ENCODE data around the gene SLC6A3.
"Not testable (repeated sequence)": the region's sequence is repeated elsewhere in the genome, so short reads cannot be mapped to it uniquely, and the experiment has no call there.

The SLC6A3 gene

GRCh38 chr5:1477341-1477740, 32.1 kb upstream of the SLC6A3 start:
- no peak for DNase-seq (ENCODE audit: low read depth)

GRCh38 chr5:1476967-1477310, 31.7 kb upstream of the SLC6A3 start:
- no peak for DNase-seq (ENCODE audit: low read depth)

GRCh38 chr5:1476181-1476966, 31.1 kb upstream of the SLC6A3 start:
- no peak for DNase-seq (ENCODE audit: low read depth)

GRCh38 chr5:1475544-1475900, 30.3 kb upstream of the SLC6A3 start:
- DNase-seq (ENCODE audit: low read depth), result not testable (repeated sequence)

GRCh38 chr5:1474866-1475543, 29.8 kb upstream of the SLC6A3 start:
- DNase-seq (ENCODE audit: low read depth), result no peak

- DNase-seq (ENCODE audit: low read depth), result no peak
These were observed 29.1 kb upstream of the SLC6A3 start for GRCh38 chr5:1474183-1474839.

- DNase-seq (ENCODE audit: low read depth), result no peak
These were observed 28.5 kb upstream of the SLC6A3 start for GRCh38 chr5:1473746-1474145.

- no peak for DNase-seq (ENCODE audit: low read depth)
These were observed 27.9 kb upstream of the SLC6A3 start for GRCh38 chr5:1472964-1473628.

GRCh38 chr5:1471997-1472963, 27.0 kb upstream of the SLC6A3 start:
- no peak for DNase-seq (ENCODE audit: low read depth)

GRCh38 chr5:1471240-1471853, 26.1 kb upstream of the SLC6A3 start:
- no peak for DNase-seq (ENCODE audit: low read depth)

GRCh38 chr5:1470762-1471211, 25.5 kb upstream of the SLC6A3 start:
- no peak for DNase-seq (ENCODE audit: low read depth)

- DNase-seq (ENCODE audit: low read depth), result no peak
These were observed 23.6 kb upstream of the SLC6A3 start for GRCh38 chr5:1468629-1469527.

GRCh38 chr5:1468247-1468612, 23.0 kb upstream of the SLC6A3 start:
- DNase-seq (ENCODE audit: low read depth), result no peak

GRCh38 chr5:1467341-1468246, 22.4 kb upstream of the SLC6A3 start:
- DNase-seq (ENCODE audit: low read depth), result no peak

GRCh38 chr5:1466631-1467265, 21.5 kb upstream of the SLC6A3 start:
- DNase-seq (ENCODE audit: low read depth), result no peak

GRCh38 chr5:1465966-1466471, 20.8 kb upstream of the SLC6A3 start:
- DNase-seq (ENCODE audit: low read depth), result no peak

- DNase-seq (ENCODE audit: low read depth), result no peak
These were observed 19.9 kb upstream of the SLC6A3 start for GRCh38 chr5:1465117-1465516.

- DNase-seq (ENCODE audit: low read depth), result no peak
These were observed 19.3 kb upstream of the SLC6A3 start for GRCh38 chr5:1464511-1464910.
